ENCODE data around the gene QRFP. TPM values are rescaled to one million over a fixed set of nuclear protein-coding genes. Genes with fewer than 3 reads are reported as not detected.

The QRFP gene
- total RNA-seq, 6 experiments from 2014 or later = not detected

GRCh38 chr9:130922893-130923610 is 26.4 kb upstream of the QRFP start:
- Mint-ChIP-seq H3K27ac (no peak overlapping the region), H3K27me3 (ENCODE audit: insufficient read depth) (peaks cover 27% of the 10 kb centered on the region)

GRCh38 chr9:130921989-130922892 is 25.6 kb upstream of the QRFP start:
- no peaks in the 10 kb centered on the region for H3K9me3 Mint-ChIP-seq
- no peak for DNase-seq

More at GRCh38 chr9:130922893-130923610, 26.4 kb upstream of the QRFP start:
- TF ChIP-seq CTCF (IDR thresholded peaks at IDR 0.05) = no peak
- no peaks in the 10 kb centered on the region for H3K9me3 Mint-ChIP-seq
- no peak overlapping the region for H3K4me3 Mint-ChIP-seq
- DNase-seq = no peak
- H3K4me1 Mint-ChIP-seq (ENCODE audit: low read depth) = peaks cover 5% of the 10 kb centered on the region
- no peaks in the 10 kb centered on the region for H3K36me3 Mint-ChIP-seq (ENCODE audit: low read depth)

DNA sequence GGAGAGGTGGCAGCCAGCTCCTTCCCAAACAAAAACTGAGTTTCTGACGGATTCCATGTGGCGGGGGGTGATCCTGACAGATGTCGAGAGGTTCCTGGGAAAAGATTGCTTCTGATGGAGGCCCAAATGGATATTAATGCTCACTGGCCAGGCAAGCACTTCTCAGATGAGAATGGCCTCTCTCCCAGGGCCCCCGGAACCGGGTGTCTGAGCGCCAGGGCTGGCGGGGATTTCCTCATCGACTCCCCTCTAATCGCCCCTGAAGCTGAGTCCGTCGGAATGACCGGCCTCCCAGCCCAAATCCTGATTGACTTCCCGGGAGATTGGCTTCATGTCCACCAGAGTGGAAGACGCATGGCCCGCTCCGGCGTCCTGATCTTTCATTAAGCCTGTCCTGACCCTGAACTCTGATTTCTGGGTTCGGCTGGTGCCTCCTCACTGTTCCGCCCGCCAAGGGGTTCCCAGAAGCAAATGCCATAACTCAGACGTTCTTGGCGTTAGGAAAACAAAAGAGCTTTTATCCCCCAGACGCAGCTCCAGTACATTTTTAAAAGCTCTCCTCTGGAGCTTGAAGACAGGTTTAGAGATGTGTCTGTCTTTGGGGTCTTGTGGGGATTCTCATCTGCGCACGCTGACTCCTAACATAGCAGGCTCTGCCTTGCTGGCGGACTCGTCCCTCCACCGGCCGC is 24.8 kb upstream of the QRFP start:
- Mint-ChIP-seq H3K27me3 (ENCODE audit: insufficient read depth) (peaks cover 29% of the 10 kb centered on the region), H3K27ac (no peak overlapping the region), H3K4me3 (no peak overlapping the region), H3K36me3 (ENCODE audit: low read depth) (no peaks in the 10 kb centered on the region), H3K4me1 (ENCODE audit: low read depth) (no peaks in the 10 kb centered on the region; the same call in 1 of the 2 replicates), H3K9me3 (no peaks in the 10 kb centered on the region)
- no peak for TF ChIP-seq CTCF (IDR thresholded peaks at IDR 0.05)
- DNase-seq = no peak

More at GRCh38 chr9:130921989-130922892, 25.6 kb upstream of the QRFP start:
- H3K4me1 Mint-ChIP-seq (ENCODE audit: low read depth) = no peaks in the 10 kb centered on the region; the same call in none of the 2 replicates
- no peak overlapping the region for H3K4me3 Mint-ChIP-seq
- H3K27me3 Mint-ChIP-seq (ENCODE audit: insufficient read depth) = peaks cover 27% of the 10 kb centered on the region
- no peak for TF ChIP-seq CTCF (IDR thresholded peaks at IDR 0.05)
- no peak overlapping the region for H3K27ac Mint-ChIP-seq
- no peaks in the 10 kb centered on the region for H3K36me3 Mint-ChIP-seq (ENCODE audit: low read depth)

DNA sequence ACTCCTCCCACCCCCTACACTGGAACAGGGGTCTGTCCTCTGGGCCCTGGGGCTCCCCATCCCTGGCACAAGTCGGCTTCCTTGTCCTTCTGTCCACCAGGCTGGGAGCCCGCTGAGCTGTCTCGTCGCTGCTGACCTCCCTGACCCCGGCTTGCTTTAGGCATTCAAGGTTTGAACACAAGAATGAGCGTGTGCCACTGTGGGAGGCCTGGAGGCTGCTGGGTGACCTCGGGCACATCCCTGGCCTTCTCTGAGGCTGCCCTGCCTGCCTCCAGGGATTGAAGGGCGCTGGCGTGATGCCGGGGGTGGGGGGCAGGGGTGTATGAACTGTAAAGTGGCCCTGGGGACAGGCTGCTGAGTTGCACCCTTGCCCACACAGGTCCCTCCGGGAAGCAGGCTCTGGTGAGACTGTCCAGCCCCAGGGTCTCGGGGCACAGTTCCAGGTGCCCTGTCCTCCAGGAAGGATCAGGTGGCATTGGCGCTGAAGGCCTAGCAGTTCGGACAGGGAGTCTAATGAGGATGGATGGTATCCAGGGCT is 24.2 kb upstream of the QRFP start:
- peaks cover 29% of the 10 kb centered on the region for H3K27me3 Mint-ChIP-seq (ENCODE audit: insufficient read depth)
- H3K4me3 Mint-ChIP-seq = no peak overlapping the region
- no peaks in the 10 kb centered on the region for H3K36me3 Mint-ChIP-seq (ENCODE audit: low read depth)
- H3K9me3 Mint-ChIP-seq = no peaks in the 10 kb centered on the region
- TF ChIP-seq CTCF (IDR thresholded peaks at IDR 0.05) = no peak
- no peak for DNase-seq
- H3K27ac Mint-ChIP-seq = no peak overlapping the region
- H3K4me1 Mint-ChIP-seq (ENCODE audit: low read depth) = no peaks in the 10 kb centered on the region; the same call in 1 of the 2 replicates

DNA sequence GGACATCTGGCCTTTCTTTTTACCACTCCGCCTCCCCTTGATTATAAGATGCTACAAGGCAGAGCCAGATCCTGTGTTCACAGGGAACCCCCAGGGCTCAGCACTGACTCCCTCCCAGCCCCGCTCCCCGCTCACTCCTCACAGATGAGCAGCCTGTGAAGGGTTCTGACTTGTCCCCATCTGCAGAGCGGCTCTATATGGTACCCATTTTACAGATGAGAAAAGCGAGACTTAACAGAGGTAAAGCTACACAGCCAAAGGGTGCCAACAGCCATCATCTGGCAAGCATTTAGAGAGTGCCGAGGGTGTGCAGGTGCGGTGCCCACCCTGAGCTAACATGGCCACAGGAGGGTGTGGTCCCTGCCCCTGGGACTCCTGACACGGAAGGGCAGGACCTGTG is 23.6 kb upstream of the QRFP start:
- Mint-ChIP-seq H3K9me3 (no peaks in the 10 kb centered on the region), H3K27ac (no peak overlapping the region), H3K4me1 (ENCODE audit: low read depth) (no peaks in the 10 kb centered on the region), H3K4me3 (no peak overlapping the region), H3K27me3 (ENCODE audit: insufficient read depth) (peaks cover 29% of the 10 kb centered on the region), H3K36me3 (ENCODE audit: low read depth) (no peaks in the 10 kb centered on the region)
- TF ChIP-seq CTCF (IDR thresholded peaks at IDR 0.05) = no peak
- no peak for DNase-seq
